GM19397 (cell line): ENCODE results near the gene NUCB2.

Experiments
- ATAC-seq: cut with Tn5 transposase; IDR thresholded peaks from one replicate; pipeline ENCODE4 v1.9.1; 2021; ENCODE audit warnings: mild to moderate bottlenecking, moderate library complexity; ENCODE audit not compliant: unreplicated experiment

The NUCB2 gene

GRCh38 chr11:17379383-17380180 is 103.0 kb downstream of the NUCB2 start:
- ATAC-seq: no peak

DNA sequence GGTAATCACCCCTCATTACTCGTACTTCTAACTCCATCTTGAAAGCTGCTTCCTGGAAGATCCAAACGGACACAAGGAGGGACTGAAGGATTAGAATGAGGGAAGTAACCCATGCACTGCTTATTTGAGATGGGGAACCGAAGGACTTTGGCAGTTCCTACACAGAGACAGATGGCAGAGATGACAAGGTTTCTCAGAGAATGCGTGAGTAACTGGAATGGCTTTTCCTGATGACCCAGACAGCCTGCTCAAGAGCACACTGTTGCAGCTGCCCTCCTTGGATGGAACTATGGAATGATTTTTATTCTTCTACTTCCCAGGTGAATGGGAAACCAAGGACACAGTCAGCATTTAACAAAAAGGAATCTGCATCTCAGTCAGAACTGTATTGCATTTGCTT is 104.6 kb downstream of the NUCB2 start:
- no peak for ATAC-seq
